Smooth muscle cell (in vitro differentiated cells): ENCODE results near the gene TMEM98. TPM values are rescaled to one million over a fixed set of nuclear protein-coding genes. Genes with fewer than 3 reads are reported as not detected.
"Not testable (repeated sequence)": the region's sequence is repeated elsewhere in the genome, so short reads cannot be mapped to it uniquely, and the experiment has no call there.

Experiments
- DNase-seq: peaks from one replicate; lab custom pipeline; 2025; ENCODE audit not compliant: unreplicated experiment; lab: John Stamatoyannopoulos, UW
- H2AFZ ChIP-seq: fragments of 200-600 bp; sonication (generic); 2 replicates; pipeline ENCODE4 v1.6.0; 2016; ENCODE audit warnings: antibody characterized with exemption, low read depth, mild to moderate bottlenecking
- H3F3A ChIP-seq: fragments of 200-600 bp; sonication (generic); 2 replicates; pipeline ENCODE4 v1.6.0; 2017; ENCODE audit warnings: antibody characterized with exemption, low read depth
- H3K27ac ChIP-seq: fragments of 200-600 bp; sonication (generic); 2 replicates; pipeline ENCODE4 v1.5.1; 2016; ENCODE audit warnings: low read depth, mild to moderate bottlenecking
- H3K27me3 ChIP-seq: fragments of 200-600 bp; sonication (generic); 2 replicates; pipeline ENCODE4 v1.6.1; 2016; ENCODE audit warnings: low read depth, mild to moderate bottlenecking
- H3K36me3 ChIP-seq: fragments of 200-600 bp; sonication (generic); 2 replicates; pipeline ENCODE4 v1.5.1; 2016; ENCODE audit warnings: low read depth
- H3K4me1 ChIP-seq: fragments of 200-600 bp; sonication (generic); 2 replicates; pipeline ENCODE4 v1.5.1; 2016; ENCODE audit warnings: low read depth
- H3K4me2 ChIP-seq: fragments of 200-600 bp; sonication (generic); 2 replicates; pipeline ENCODE4 v1.6.0; 2016; ENCODE audit warnings: mild to moderate bottlenecking
- H3K4me3 ChIP-seq: fragments of 200-600 bp; sonication (generic); 2 replicates; pipeline ENCODE4 v1.5.1; 2016; ENCODE audit warnings: mild to moderate bottlenecking
- H3K79me2 ChIP-seq: fragments of 200-600 bp; sonication (generic); 2 replicates; pipeline ENCODE4 v1.6.0; 2016; ENCODE audit warnings: low read depth, mild to moderate bottlenecking
- H3K9ac ChIP-seq: fragments of 200-600 bp; sonication (generic); 2 replicates; pipeline ENCODE4 v1.6.0; 2016; ENCODE audit warnings: low read depth
- H3K9me3 ChIP-seq: fragments of 200-600 bp; sonication (generic); replicated peaks from 2 replicates; pipeline ENCODE4 v1.5.1; 2016; ENCODE audit warnings: low read depth
- H4K20me1 ChIP-seq: fragments of 200-600 bp; sonication (generic); 2 replicates; pipeline ENCODE4 v1.6.0; 2016; ENCODE audit warnings: low read depth
- WGBS: methylation state at CpG from one replicate; pipeline ENCODE4 v1.1.7; 2016; ENCODE audit warnings: low lambda C conversion rate; 5-methylcytosine and 5-hydroxymethylcytosine counted together
- polyA plus RNA-seq: library from polyadenylated mRNA; unstranded; fragments of >200 nt; fragmentation: Nextera tagmentation; extraction: Ambion mirVana; gene quantifications from 2 replicates; pipeline ENCODE4 v1.2.1, GENCODE V29; 2016
- total RNA-seq: library from RNA; depleted of rRNA; stranded (reverse); fragments of >200 nt; gene quantifications from 2 replicates; pipeline ENCODE4 v1.2.3, GENCODE V29; 2014
- TF ChIP-seq, protein P1 (sequence below): fragments of 200-600 bp; sonication (generic); IDR thresholded peaks from 2 replicates; pipeline ENCODE4 v1.5.1; 2017; ENCODE audit warnings: borderline replicate concordance, mild to moderate bottlenecking, antibody characterized with exemption; ENCODE audit not compliant: insufficient read depth, poor library complexity, severe bottlenecking

The TMEM98 gene
- total and polyA plus RNA-seq, 2 experiments from 2014 or later: 190 to 222 TPM

DNA sequence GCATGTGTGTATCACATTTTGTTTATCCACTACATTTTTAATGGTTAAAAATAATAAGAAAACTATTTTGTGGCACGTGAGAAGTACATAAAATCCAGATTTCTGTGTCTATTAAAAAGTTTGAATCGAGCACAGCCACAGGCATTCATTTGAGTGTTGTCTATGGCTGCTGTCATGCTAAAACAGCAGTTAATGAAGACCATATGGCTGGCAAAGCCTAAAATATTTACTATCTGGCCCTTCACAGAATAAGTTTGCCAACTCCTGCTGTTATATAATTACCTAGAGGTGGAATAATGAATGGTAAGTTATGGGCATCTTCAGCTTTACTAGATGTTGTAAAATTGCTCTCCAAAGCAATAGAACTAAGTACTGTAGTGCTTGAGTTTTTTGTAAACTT, 30.5 kb downstream of the TMEM98 start:
- TF ChIP-seq, protein P1, sequence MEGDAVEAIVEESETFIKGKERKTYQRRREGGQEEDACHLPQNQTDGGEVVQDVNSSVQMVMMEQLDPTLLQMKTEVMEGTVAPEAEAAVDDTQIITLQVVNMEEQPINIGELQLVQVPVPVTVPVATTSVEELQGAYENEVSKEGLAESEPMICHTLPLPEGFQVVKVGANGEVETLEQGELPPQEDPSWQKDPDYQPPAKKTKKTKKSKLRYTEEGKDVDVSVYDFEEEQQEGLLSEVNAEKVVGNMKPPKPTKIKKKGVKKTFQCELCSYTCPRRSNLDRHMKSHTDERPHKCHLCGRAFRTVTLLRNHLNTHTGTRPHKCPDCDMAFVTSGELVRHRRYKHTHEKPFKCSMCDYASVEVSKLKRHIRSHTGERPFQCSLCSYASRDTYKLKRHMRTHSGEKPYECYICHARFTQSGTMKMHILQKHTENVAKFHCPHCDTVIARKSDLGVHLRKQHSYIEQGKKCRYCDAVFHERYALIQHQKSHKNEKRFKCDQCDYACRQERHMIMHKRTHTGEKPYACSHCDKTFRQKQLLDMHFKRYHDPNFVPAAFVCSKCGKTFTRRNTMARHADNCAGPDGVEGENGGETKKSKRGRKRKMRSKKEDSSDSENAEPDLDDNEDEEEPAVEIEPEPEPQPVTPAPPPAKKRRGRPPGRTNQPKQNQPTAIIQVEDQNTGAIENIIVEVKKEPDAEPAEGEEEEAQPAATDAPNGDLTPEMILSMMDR: no peak
- H3K9ac ChIP-seq: no peak overlapping the region
- H3K79me2 ChIP-seq: no peaks in the 10 kb centered on the region
- H2AFZ ChIP-seq: no peak overlapping the region
- H3K4me1 ChIP-seq: no peaks in the 10 kb centered on the region
- H3K27me3 ChIP-seq: no peaks in the 10 kb centered on the region
- WGBS: 21% methylated on average over 2 of the region's 2 CpGs
- no peaks in the 10 kb centered on the region for H4K20me1 ChIP-seq
- no peak overlapping the region for H3K4me3 ChIP-seq
- H3K4me2 ChIP-seq: peak overlapping the region; percentile 50
- no peaks in the 10 kb centered on the region for H3K36me3 ChIP-seq
- DNase-seq: no peak
- H3F3A ChIP-seq: no peaks in the 10 kb centered on the region
- H3K27ac ChIP-seq: peak overlapping the region; percentile 18
- no peaks in the 10 kb centered on the region for H3K9me3 ChIP-seq

DNA sequence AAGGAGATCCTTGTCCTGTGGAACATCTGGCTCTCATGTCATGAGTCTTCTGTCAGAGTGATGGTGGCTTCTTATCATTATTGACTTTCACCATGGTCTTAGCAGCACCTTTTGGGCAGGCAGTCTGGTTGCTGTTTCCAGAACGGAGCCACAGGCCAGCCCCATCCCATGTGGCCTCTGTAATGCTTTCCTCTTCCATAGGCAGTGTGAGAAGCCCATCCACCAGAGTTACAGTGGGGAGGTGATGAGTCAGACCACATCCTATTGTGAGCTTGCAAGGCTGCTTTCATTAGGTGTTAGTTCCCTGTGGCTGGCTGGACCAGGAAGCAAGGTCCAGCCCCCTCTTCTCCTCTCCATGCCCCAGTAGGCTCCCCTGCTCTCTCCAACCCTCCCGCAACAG, 32.9 kb downstream of the TMEM98 start:
- 44% methylated on average over 2 of the region's 2 CpGs for WGBS
- TF ChIP-seq, protein P1: no peak
- DNase-seq: no peak

DNA sequence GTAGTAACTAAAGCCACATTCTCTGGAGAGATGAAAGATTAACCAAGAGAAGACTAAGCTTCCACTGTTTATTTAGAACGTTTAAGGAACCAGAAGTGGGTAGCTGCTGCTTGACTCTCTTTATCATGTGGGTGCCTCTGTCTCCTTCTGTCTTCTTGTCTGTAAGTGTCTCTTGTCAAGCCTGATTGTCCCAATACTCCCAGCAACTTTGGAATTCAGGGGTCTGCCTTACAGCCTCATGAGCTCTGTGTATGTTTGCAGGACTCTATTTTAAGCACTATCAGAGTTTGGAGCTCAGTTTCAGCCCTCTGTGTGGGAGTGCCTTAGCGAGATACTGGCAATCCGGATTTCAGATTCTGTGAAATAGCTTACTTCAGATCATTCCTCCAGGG, 34.4 kb downstream of the TMEM98 start:
- Histone ChIP-seq H3K79me2 (no peaks in the 10 kb centered on the region), H3K9me3 (no peaks in the 10 kb centered on the region), H3K4me3 (no peak overlapping the region), H3K9ac (no peak overlapping the region), H4K20me1 (no peaks in the 10 kb centered on the region), H2AFZ (no peak overlapping the region), H3K4me2 (peak overlapping the region; percentile 28), H3K27ac (peak overlapping the region; percentile 7), H3K27me3 (no peaks in the 10 kb centered on the region), H3F3A (no peaks in the 10 kb centered on the region), H3K4me1 (no peaks in the 10 kb centered on the region), H3K36me3 (no peaks in the 10 kb centered on the region)
- 25% methylated on average over 3 of the region's 3 CpGs for WGBS
- DNase-seq: no peak
- TF ChIP-seq, protein P1: no peak

More for the DNA sequence above, 32.9 kb downstream of the TMEM98 start:
- H2AFZ ChIP-seq: no peak overlapping the region
- H3K27me3 ChIP-seq: no peaks in the 10 kb centered on the region
- H3K4me3 ChIP-seq: no peak overlapping the region
- no peaks in the 10 kb centered on the region for H3K9me3 ChIP-seq
- H3K79me2 ChIP-seq: no peaks in the 10 kb centered on the region
- no peaks in the 10 kb centered on the region for H3K36me3 ChIP-seq
- H3K4me1 ChIP-seq: no peaks in the 10 kb centered on the region
- H3K27ac ChIP-seq: no peak overlapping the region
- H3K4me2 ChIP-seq: no peak overlapping the region
- H4K20me1 ChIP-seq: no peaks in the 10 kb centered on the region
- no peaks in the 10 kb centered on the region for H3F3A ChIP-seq
- no peak overlapping the region for H3K9ac ChIP-seq

DNA sequence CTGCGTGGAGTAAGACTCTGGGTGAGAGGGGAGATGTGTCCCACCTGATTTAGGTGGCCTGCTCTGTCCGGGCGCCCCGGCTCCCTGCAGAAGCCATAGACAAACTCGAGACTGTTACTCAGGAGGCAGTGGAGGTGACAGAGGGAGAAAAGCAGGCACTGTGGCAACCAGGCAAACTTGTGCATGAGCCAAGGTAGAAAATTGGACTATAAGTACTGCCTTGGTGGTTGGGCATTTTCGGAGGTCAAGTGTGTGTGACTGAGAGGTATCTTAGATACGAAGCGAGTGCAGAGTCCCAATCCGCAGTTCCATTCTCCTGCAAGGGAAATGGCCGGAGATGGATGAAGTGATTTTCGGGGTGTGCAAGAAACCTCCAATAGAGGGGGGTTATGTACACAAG, 36.6 kb downstream of the TMEM98 start:
- Histone ChIP-seq H4K20me1 (no peaks in the 10 kb centered on the region), H3K4me1 (no peaks in the 10 kb centered on the region), H3K9me3 (no peaks in the 10 kb centered on the region), H3K9ac (no peak overlapping the region), H3K36me3 (no peaks in the 10 kb centered on the region), H3K79me2 (no peaks in the 10 kb centered on the region), H3K4me3 (no peak overlapping the region), H3K4me2 (no peak overlapping the region), H2AFZ (no peak overlapping the region), H3K27me3 (no peaks in the 10 kb centered on the region), H3F3A (no peaks in the 10 kb centered on the region), H3K27ac (no peak overlapping the region)
- no peak for DNase-seq
- TF ChIP-seq, protein P1: no peak
- WGBS: 93% methylated on average over 11 of the region's 11 CpGs

DNA sequence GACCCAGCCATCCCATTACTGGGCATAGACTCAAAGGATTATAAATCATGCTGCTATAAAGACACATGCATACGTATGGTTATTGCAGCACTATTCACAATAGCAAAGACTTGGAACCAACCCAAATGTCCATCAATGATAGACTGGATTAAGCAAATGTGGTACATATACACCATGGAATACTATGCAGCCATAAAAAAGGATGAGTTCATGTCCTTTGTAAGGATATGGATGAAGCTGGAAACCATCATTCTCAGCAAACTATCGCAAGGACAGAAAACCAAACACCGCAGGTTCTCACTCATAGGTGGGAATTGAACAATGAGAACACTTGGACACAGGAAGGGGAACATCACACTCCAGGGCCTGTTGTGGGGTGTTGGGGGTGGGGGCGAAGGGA, 41.3 kb downstream of the TMEM98 start:
- H3K27me3 ChIP-seq, H3K4me2 ChIP-seq, H3K79me2 ChIP-seq, H3K4me3 ChIP-seq, H3K27ac ChIP-seq, H3F3A ChIP-seq, H2AFZ ChIP-seq, H3K9ac ChIP-seq, H3K4me1 ChIP-seq, H3K36me3 ChIP-seq, DNase-seq, H4K20me1 ChIP-seq, H3K9me3 ChIP-seq: not testable (repeated sequence)
- WGBS: 92% methylated on average over 4 of the region's 4 CpGs
